Body of pancreas (tissue), 4 donors: ENCODE data around the gene CSMD2. TPM values are rescaled to one million over a fixed set of nuclear protein-coding genes. Genes with fewer than 3 reads are reported as not detected.
A peak's percentile ranks its signal among the peaks of the same experiment; 100 is the strongest.

ENCODE experiments used
- ATAC-seq: fragments of 150-250 bp; one replicate; pipeline ENCODE4 v1.9.1; 2016
- DNase-seq, 4 donors: peaks; one replicate each; pipeline ENCODE4 v3.0.0-alpha.2; 2019
- H3K27ac ChIP-seq, 4 donors: fragments of 200-600 bp; sonication (generic); 1 replicate in 3 of 4; 2 replicates in 1 of 4; pipeline versions ENCODE4 v1.5.1 to v1.6.1; 2016 to 2019; ENCODE audit warnings: mild to moderate bottlenecking in 1 of 4, mixed read lengths in 1 of 4, moderate library complexity in 1 of 4
- H3K27me3 ChIP-seq, 2 donors: fragments of 200-600 bp; sonication (generic); one replicate each; pipeline ENCODE4 v1.6.0; 2016; ENCODE audit warnings: mild to moderate bottlenecking in 1 of 2
- H3K36me3 ChIP-seq, 2 donors: fragments of 200-600 bp; sonication (generic); replicated peaks in 1 of 2; 2 replicates each; pipeline ENCODE4 v1.5.1; 2016; ENCODE audit warnings: low read depth in 2 of 2; ENCODE audit not compliant: insufficient read depth in 1 of 2
- H3K4me1 ChIP-seq: fragments of 200-600 bp; sonication (generic); one replicate; pipeline ENCODE4 v1.6.0; 2016
- H3K4me3 ChIP-seq, 2 donors: fragments of 200-600 bp; sonication (generic); 1 replicate in 1 of 2; 2 replicates in 1 of 2; pipeline ENCODE4 v1.5.1; 2016 to 2019
- H3K9me3 ChIP-seq, 3 donors: fragments of 200-600 bp; sonication (generic); 1 replicate in 2 of 3; 2 replicates in 1 of 3; pipeline ENCODE4 v1.5.1; 2016
- CTCF ChIP-seq, 7 experiments: fragments of 450-650 bp in 4 of 7; fragments of 200-600 bp in 3 of 7; sonication (generic) in 3 of 7; IDR thresholded peaks; one replicate each; pipeline ENCODE4 v1.5.1; 2016 to 2019; ENCODE audit warnings: antibody characterized with exemption in 7 of 7
- POLR2A ChIP-seq, 3 donors: fragments of 450-650 bp; IDR thresholded peaks; one replicate each; pipeline ENCODE4 v1.6.1; 2016; ENCODE audit warnings: antibody characterized with exemption in 3 of 3, mild to moderate bottlenecking in 2 of 3
- WGBS, 2 donors: methylation state at CpG; one replicate each; pipeline ENCODE4 v1.1.5; 2017; 5-methylcytosine and 5-hydroxymethylcytosine counted together
- intact Hi-C: fragments of 100-400 bp; cut with DNase I; formaldehyde crosslinking; loops from one replicate; pipeline ENCODE4 v1.15.1; 2023
- total RNA-seq, 2 donors: library from RNA; depleted of rRNA; stranded (reverse); fragments of >200 nt; gene quantifications; one replicate each; pipeline ENCODE4 v1.1.0, GENCODE V29; 2016

Gene CSMD2
- total RNA-seq, 2 donors from 2014 or later, result 0.26 to 0.33 TPM

DNA sequence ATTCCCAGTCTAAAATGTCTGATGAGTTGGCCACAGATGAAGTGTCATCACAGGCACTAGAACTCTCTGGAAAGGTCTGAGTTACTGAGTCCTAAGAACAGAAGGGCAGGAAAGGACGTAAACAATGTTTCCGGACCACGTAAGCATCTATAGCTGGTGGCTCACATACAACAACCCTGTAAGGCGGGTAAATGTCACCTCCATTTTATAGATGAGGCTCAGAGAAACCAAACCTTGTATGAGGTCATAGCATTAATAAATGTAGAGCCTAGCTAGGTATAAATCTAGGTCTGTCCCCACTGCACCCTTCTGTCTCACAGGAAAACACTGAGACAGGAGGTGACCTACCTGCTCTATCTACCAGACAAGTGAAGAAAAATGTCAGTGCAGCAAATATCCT is 86.6 kb downstream of the CSMD2 start:
- no peaks in the 10 kb centered on the region for H3K27me3 ChIP-seq
- DNase-seq, result no peak
- no peaks in the 10 kb centered on the region for H3K9me3 ChIP-seq
- peaks cover 10% of the 10 kb centered on the region for H3K4me1 ChIP-seq
- no peaks in the 10 kb centered on the region for H3K36me3 ChIP-seq
- no peak for TF ChIP-seq POLR2A (IDR thresholded peaks at IDR 0.05)
- TF ChIP-seq CTCF (IDR thresholded peaks at IDR 0.05), result no peak
- no peak overlapping the region for H3K27ac ChIP-seq
- intact Hi-C loops, result no loop called here
- 92 to 95% methylated on average over 4 of the region's 4 CpGs for WGBS, 2 donors
- ATAC-seq, result no peak
- H3K4me3 ChIP-seq, result no peak overlapping the region

GRCh38 chr1:34075576-34075975 is 89.5 kb downstream of the CSMD2 start:
- Histone ChIP-seq H3K9me3 (no peaks in the 10 kb centered on the region), H3K4me3 (no peak overlapping the region), H3K27me3 (no peaks in the 10 kb centered on the region), H3K4me1 (peaks cover 25% of the 10 kb centered on the region), H3K27ac (no peak overlapping the region), H3K36me3 (no peaks in the 10 kb centered on the region)
- DNase-seq (no peak), ATAC-seq (no peak)
- intact Hi-C loops, result no loop called here
- WGBS, 2 donors, result 77 to 81% methylated on average over 7 of the region's 7 CpGs
- TF ChIP-seq CTCF (IDR thresholded peaks at IDR 0.05) (no peak), POLR2A (IDR thresholded peaks at IDR 0.05) (no peak)

GRCh38 chr1:34073028-34073695 is 91.9 kb downstream of the CSMD2 start:
- 8 to 13% methylated on average over 3 of the region's 3 CpGs for WGBS, 2 donors
- DNase-seq (peak; percentile 73 to 83 (median 83)), ATAC-seq (peak; percentile 95)
- no peaks in the 10 kb centered on the region for H3K9me3 ChIP-seq
- H3K27ac ChIP-seq, result peak overlapping the region; percentile 55 to 77 (median 68)
- H3K36me3 ChIP-seq, result no peaks in the 10 kb centered on the region
- H3K4me1 ChIP-seq, result peaks cover 25% of the 10 kb centered on the region
- intact Hi-C loops, result no loop called here
- H3K4me3 ChIP-seq, result no peak overlapping the region
- peak in 4 of 7 experiments; percentile 18 to 26 (median 23) for TF ChIP-seq CTCF (IDR thresholded peaks at IDR 0.05)
- TF ChIP-seq POLR2A (IDR thresholded peaks at IDR 0.05), result no peak
- H3K27me3 ChIP-seq, result no peaks in the 10 kb centered on the region

DNA sequence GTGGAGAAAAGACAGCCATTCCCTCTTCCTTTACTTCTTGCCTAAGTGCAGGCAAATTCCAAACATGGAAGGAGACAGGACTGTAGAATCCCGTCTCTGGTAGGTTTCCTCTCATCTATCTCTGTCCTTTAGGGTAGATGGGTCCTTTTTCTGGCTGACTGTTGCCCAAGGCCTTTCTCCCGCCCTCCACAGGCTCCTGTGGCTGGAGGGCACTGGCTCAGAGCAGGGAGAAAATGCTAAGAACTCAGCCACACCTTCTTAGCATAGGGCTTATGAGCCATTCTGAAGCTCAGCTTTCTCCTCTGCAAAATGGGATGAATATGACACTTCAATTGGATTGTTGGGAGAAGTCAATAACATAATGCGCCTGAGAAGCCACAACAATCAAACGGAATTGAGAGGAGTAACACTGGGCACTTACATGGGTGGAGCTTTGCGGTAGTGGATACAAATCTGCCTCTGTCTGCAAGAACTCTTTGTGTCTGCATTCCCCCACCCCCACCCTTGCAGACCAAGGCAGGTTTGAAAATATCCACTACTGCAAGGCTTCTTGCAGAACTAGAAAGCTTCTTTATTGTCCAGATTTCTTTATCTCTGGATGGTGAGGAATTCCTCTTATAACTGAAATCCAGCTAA is 94.7 kb downstream of the CSMD2 start:
- no peak for TF ChIP-seq POLR2A (IDR thresholded peaks at IDR 0.05)
- no peak for TF ChIP-seq CTCF (IDR thresholded peaks at IDR 0.05)

More for the DNA sequence above, 94.7 kb downstream of the CSMD2 start:
- DNase-seq, result no peak
- Histone ChIP-seq H3K27me3 (no peaks in the 10 kb centered on the region), H3K4me1 (peaks cover 25% of the 10 kb centered on the region), H3K27ac (no peak overlapping the region), H3K9me3 (no peaks in the 10 kb centered on the region), H3K36me3 (no peaks in the 10 kb centered on the region), H3K4me3 (no peak overlapping the region)
- 70 to 90% methylated on average over 5 of the region's 5 CpGs for WGBS, 2 donors
- no peak for ATAC-seq
- intact Hi-C loops, result no loop called here
